ENCODE data around the gene NUP210. TPM values are rescaled to one million over a fixed set of nuclear protein-coding genes. Genes with fewer than 3 reads are reported as not detected.
"Not testable (repeated sequence)": the region's sequence is repeated elsewhere in the genome, so short reads cannot be mapped to it uniquely, and the experiment has no call there.

Gene NUP210
- total and polyA plus RNA-seq, 2 experiments from 2014 or later: 6.7 to 8.4 TPM

GRCh38 chr3:13433912-13434311, 13.8 kb upstream of the NUP210 start:
- Histone ChIP-seq H3K4me1 (ENCODE audit: insufficient read depth) (no peaks in the 10 kb centered on the region), H3K27ac (no peak overlapping the region), H3K4me3 (no peak overlapping the region), H3K79me2 (no peaks in the 10 kb centered on the region), H3K9me3 (ENCODE audit: low read depth) (no peaks in the 10 kb centered on the region), H4K20me1 (ENCODE audit: insufficient read depth, poor library complexity, severe bottlenecking) (no peaks in the 10 kb centered on the region), H3K9me2 (replicated peaks; ENCODE audit: insufficient read depth) (no peaks in the 10 kb centered on the region), H2AFZ (no peak overlapping the region), H3K36me3 (replicated peaks; ENCODE audit: insufficient read depth, low read depth) (no peaks in the 10 kb centered on the region), H3K27me3 (no peaks in the 10 kb centered on the region), H3K4me2 (no peak overlapping the region)
- WGBS (ENCODE audit: low lambda C conversion rate, missing lambda C conversion rate): 92% methylated on average over 5 of the region's 5 CpGs
- no peak for DNase-seq (ENCODE audit: low spot score)
- TF ChIP-seq EZH2phosphoT487 (IDR thresholded peaks at IDR 0.05; ENCODE audit: low read depth, severe bottlenecking, unreplicated experiment) (no peak), EZH2 (IDR thresholded peaks at IDR 0.05; ENCODE audit: borderline replicate concordance) (no peak), CTCF (IDR thresholded peaks at IDR 0.05; ENCODE audit: poor library complexity) (no peak)

GRCh38 chr3:13432093-13432492, 12.0 kb upstream of the NUP210 start:
- Histone ChIP-seq H4K20me1 (ENCODE audit: insufficient read depth, poor library complexity, severe bottlenecking) (no peaks in the 10 kb centered on the region), H3K79me2 (no peaks in the 10 kb centered on the region), H3K27ac (no peak overlapping the region), H3K4me3 (no peak overlapping the region), H3K4me1 (ENCODE audit: insufficient read depth) (no peaks in the 10 kb centered on the region), H3K9me2 (replicated peaks; ENCODE audit: insufficient read depth) (no peaks in the 10 kb centered on the region), H3K9me3 (ENCODE audit: low read depth) (no peaks in the 10 kb centered on the region), H2AFZ (no peak overlapping the region), H3K4me2 (no peak overlapping the region), H3K36me3 (replicated peaks; ENCODE audit: insufficient read depth, low read depth) (no peaks in the 10 kb centered on the region), H3K27me3 (no peaks in the 10 kb centered on the region)
- no peak for DNase-seq (ENCODE audit: low spot score)
- WGBS (ENCODE audit: low lambda C conversion rate, missing lambda C conversion rate): 64% methylated on average over 1 of the region's 1 CpG
- TF ChIP-seq EZH2 (IDR thresholded peaks at IDR 0.05; ENCODE audit: borderline replicate concordance): no peak
- no peak for TF ChIP-seq EZH2phosphoT487 (IDR thresholded peaks at IDR 0.05; ENCODE audit: low read depth, severe bottlenecking, unreplicated experiment)
- no peak for TF ChIP-seq CTCF (IDR thresholded peaks at IDR 0.05; ENCODE audit: poor library complexity)

- WGBS (ENCODE audit: low lambda C conversion rate, missing lambda C conversion rate): 78% methylated on average over 2 of the region's 2 CpGs
- not testable (repeated sequence) for H2AFZ ChIP-seq; H3K4me1 ChIP-seq (ENCODE audit: insufficient read depth); H3K9me2 ChIP-seq (replicated peaks; ENCODE audit: insufficient read depth); H3K4me3 ChIP-seq; H3K9me3 ChIP-seq (ENCODE audit: low read depth); H3K4me2 ChIP-seq; H3K27me3 ChIP-seq; H3K36me3 ChIP-seq (replicated peaks; ENCODE audit: insufficient read depth, low read depth); DNase-seq (ENCODE audit: low spot score); H4K20me1 ChIP-seq (ENCODE audit: insufficient read depth, poor library complexity, severe bottlenecking); H3K79me2 ChIP-seq; H3K27ac ChIP-seq
Observed at GRCh38 chr3:13430411-13430875, 10.3 kb upstream of the NUP210 start.

- DNase-seq (ENCODE audit: low spot score): no peak
- Histone ChIP-seq H3K9me2 (replicated peaks; ENCODE audit: insufficient read depth) (no peaks in the 10 kb centered on the region), H3K9me3 (ENCODE audit: low read depth) (no peaks in the 10 kb centered on the region), H3K4me2 (no peak overlapping the region), H3K27me3 (no peaks in the 10 kb centered on the region), H4K20me1 (ENCODE audit: insufficient read depth, poor library complexity, severe bottlenecking) (no peaks in the 10 kb centered on the region), H3K4me1 (ENCODE audit: insufficient read depth) (no peaks in the 10 kb centered on the region), H2AFZ (no peak overlapping the region), H3K4me3 (no peak overlapping the region), H3K79me2 (no peaks in the 10 kb centered on the region), H3K27ac (no peak overlapping the region), H3K36me3 (replicated peaks; ENCODE audit: insufficient read depth, low read depth) (no peaks in the 10 kb centered on the region)
- 88% methylated on average over 8 of the region's 8 CpGs for WGBS (ENCODE audit: low lambda C conversion rate, missing lambda C conversion rate)
- no peak for TF ChIP-seq EZH2 (IDR thresholded peaks at IDR 0.05; ENCODE audit: borderline replicate concordance)
- no peak for TF ChIP-seq EZH2phosphoT487 (IDR thresholded peaks at IDR 0.05; ENCODE audit: low read depth, severe bottlenecking, unreplicated experiment)
- no peak for TF ChIP-seq CTCF (IDR thresholded peaks at IDR 0.05; ENCODE audit: poor library complexity)
Observed at GRCh38 chr3:13429631-13430291, 9.6 kb upstream of the NUP210 start.

- H3K79me2 ChIP-seq; H3K4me3 ChIP-seq; H3K27ac ChIP-seq; H3K4me2 ChIP-seq; DNase-seq (ENCODE audit: low spot score); H3K9me3 ChIP-seq (ENCODE audit: low read depth); H3K4me1 ChIP-seq (ENCODE audit: insufficient read depth); H3K36me3 ChIP-seq (replicated peaks; ENCODE audit: insufficient read depth, low read depth); H2AFZ ChIP-seq; H3K27me3 ChIP-seq; H3K9me2 ChIP-seq (replicated peaks; ENCODE audit: insufficient read depth); H4K20me1 ChIP-seq (ENCODE audit: insufficient read depth, poor library complexity, severe bottlenecking): not testable (repeated sequence)
- WGBS (ENCODE audit: low lambda C conversion rate, missing lambda C conversion rate): 87% methylated on average over 4 of the region's 4 CpGs
Observed at GRCh38 chr3:13428678-13429077, 8.6 kb upstream of the NUP210 start.
